Activated CD4-positive, alpha-beta T cell treated with anti-CD3 and anti-CD28 coated beads for 48 hours (primary cell): ENCODE measurements around the gene RUVBL2.
A peak's percentile ranks its signal among the peaks of the same experiment; 100 is the strongest.
"Not testable (repeated sequence)": the region's sequence is repeated elsewhere in the genome, so short reads cannot be mapped to it uniquely, and the experiment has no call there.

ENCODE experiments used
- DNase-seq: peaks from one replicate; pipeline ENCODE4 v3.0.0-alpha.2; 2020

The RUVBL2 gene

GRCh38 chr19:49050376-49051033 lies 56.8 kb downstream of the RUVBL2 start:
- DNase-seq: not testable (repeated sequence)

- DNase-seq: peak; percentile 53
Observed at GRCh38 chr19:49056101-49056901, 62.6 kb downstream of the RUVBL2 start.

- not testable (repeated sequence) for DNase-seq
Observed at GRCh38 chr19:49056902-49057596, 63.4 kb downstream of the RUVBL2 start.

DNA sequence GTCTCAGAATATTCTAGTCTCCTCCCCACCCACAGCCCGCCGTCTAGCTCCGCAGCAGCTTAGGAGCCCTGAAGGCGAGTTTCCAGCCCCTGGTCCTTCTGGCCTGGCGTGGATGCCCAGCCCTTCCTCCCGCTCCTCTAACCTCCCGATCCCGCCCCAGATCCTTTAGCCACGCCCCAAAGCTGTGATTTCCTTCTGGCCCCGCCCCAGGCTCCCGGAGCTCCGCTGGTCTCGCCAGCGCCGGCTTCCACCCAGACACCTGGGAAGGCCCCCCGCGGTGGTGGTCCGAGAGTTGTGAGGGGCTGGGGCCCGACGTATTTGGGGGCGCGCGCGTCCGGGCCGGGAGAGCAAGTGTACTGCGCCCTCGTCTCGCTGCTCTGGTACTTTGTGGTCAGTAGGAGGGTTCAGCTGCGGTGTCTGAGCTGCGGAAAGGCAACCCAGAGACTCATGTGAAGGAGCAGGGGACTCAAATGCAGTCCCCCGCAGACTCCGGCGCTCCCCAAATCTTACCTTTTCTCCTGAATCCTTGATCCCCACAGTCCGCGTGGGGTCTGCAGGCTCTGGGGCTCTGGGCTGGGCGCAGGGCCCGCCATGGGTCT lies 64.0 kb downstream of the RUVBL2 start, which contains the start of gene CGB7:
CGB7 (minus strand) TSS at position 114 of the 599 bp plus-strand sequence. CDS start 2,374 bp downstream, outside the sequence.
- peak; percentile 60 for DNase-seq

GRCh38 chr19:49058562-49058961 lies 64.9 kb downstream of the RUVBL2 start:
- peak; percentile 67 for DNase-seq

DNA sequence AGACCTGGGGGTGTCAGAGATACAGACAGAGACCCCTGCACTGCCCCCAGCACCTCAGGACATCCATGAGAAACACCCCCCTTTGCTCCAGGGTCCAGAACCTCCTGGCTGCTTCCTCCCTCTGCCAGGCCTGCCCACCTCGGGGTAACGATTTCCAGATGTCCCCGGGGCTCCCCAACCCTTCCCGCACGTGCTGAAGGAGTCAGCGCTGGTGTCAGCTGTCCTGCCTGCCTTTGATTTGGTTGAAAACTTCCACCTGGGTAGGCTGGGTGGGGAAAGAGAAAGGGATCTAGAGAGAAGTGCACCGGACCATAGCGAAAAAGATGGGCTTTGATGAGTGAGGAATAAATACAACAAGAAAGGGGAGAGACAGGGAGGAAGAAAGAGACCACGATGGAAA lies 65.4 kb downstream of the RUVBL2 start:
- DNase-seq: no peak

DNA sequence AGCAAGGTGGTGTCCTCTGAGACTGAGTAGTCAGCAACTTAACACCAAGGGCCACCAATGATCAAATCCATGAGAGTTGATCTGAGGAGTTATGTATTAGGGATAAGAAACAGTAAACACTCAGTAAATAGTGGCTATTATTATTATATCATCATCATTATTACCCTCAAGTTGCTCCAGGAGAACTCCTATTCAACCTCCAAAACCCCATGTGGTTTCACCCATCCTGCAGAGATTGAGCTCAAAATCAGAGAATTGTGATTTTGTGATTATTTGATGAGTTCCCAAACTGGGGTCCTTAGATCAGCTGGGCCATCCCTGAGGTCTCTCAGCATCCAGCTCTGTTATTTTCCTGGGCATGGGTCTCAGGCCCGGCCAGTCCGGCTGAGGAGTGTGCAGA lies 67.3 kb downstream of the RUVBL2 start:
- no peak for DNase-seq

DNA sequence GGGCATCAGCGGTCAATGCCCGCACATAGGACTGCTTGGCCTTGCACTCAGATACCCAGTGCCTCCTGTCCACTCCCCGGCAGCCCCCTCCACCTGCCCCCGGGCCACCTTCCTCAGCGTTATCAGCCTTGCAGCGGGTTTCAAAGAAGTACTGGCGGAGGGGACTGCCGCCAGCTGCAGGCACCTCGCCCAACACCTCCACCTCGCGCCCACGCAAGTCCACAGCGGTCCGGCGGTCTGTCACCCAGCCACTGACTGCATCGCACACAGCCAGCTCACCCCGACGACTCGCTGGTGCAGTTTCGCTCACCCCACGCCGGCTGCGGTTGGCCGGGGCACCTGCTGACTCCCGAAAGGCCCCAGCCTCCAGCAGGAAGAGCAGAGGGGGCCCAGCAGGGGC lies 67.8 kb downstream of the RUVBL2 start:
- DNase-seq: no peak

DNA sequence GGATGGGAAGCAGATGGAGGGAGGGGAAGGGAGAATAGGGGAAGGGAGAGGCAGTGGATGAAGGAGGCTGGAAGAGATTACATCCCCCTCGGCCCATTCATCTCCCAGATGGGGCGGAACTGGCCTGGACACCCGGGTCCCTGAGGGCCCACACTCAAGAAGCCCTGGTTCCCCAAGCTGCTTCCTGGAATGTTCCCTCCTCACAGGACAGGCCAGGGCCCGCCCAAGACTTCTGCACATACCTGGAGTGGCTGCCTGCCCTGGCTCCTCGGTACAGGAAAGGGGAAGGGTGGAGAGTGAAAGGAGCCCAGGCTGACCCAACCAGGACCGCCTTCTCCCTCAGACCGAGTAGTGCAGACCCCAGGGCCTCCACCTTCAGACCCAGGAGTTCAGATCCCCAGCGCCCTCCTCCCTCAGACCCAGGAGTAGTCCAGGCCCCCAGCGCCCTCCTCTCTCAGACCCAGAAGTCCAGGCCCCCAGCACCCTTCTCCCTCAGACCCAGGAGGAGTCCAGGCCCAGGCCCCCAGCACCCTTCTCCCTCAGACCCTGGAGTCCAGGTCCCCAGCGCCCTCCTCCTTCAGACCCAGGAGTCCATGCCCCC lies 70.4 kb downstream of the RUVBL2 start:
- DNase-seq: no peak

DNA sequence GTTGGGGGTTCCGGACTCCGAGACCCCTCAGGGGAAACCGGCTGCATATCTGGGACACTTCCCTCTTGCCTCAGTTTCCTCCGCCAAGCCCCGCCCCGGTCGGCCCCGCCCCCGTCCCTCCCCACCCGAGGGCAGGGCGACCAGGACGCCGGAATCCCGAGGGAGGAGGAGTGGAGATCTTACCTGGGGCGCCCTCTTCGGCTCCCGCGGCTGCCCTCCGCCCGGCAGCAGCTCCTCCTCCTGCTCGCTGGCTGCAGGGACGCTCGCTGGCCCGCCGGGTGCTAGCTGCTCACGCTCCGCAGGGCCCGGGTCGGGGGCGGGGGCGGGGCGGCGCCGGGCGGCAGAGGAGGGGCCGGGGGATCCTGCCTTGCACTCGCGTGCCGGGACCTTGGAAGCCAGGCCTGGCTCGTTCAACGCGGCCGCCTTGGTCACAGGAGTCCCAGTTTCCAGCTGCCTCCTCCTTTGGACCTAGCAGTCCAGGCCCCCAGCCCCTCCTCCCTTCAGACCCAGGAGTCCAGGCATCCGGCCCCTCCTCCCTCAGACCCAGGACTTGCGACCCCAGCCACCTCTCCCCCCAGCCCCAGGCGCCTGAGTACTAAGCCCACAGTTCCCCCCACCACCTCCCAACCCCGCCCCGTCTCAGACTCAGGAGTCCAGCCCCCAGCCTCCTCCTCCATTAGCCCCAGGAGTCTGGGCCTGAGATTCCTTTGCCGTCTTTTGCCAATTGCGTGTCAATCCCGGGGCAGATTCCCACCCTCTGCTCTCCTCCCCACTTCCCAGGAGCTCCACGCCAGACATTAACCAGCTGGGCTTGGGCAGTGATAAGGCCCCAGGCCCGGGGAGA lies 71.3 kb downstream of the RUVBL2 start, which contains the start of gene NTF4:
NTF4 (minus strand) TSS at position 51 of the 844 bp plus-strand sequence. CDS start 2,821 bp downstream, outside the sequence.
- DNase-seq: no peak
